Left cardiac atrium (tissue), 4 donors: Measurements from ENCODE around the gene TMX4. TPM values are rescaled to one million over a fixed set of nuclear protein-coding genes. Genes with fewer than 3 reads are reported as not detected.
A peak's percentile ranks its signal among the peaks of the same experiment; 100 is the strongest.

Source experiments
- ATAC-seq, 2 donors: fragments of 200-7000 bp; cut with Tn5 transposase; one replicate each; pipeline ENCODE4 v1.9.1; 2020; ENCODE audit warnings: mild to moderate bottlenecking in 2 of 2, moderate library complexity in 2 of 2
- DNase-seq: peaks from one replicate; pipeline ENCODE4 v3.0.0-alpha.2; 2020
- intact Hi-C, 2 donors: fragments of 100-400 bp; cut with DNase I; formaldehyde crosslinking; loops; one replicate each; pipeline versions ENCODE4 v1.14.1 to v1.15.1; 2022 to 2023
- total RNA-seq, 2 donors: library from RNA; stranded (reverse); fragmentation: NEBNext Ultra II Directional; extraction: Animal tissue kit (Norgen Biotek cat#: 25700); gene quantifications; one replicate each; pipeline ENCODE4 v1.2.1, GENCODE V29; 2021
- donor health status: DM: no; HTN: yes; CAD: no.
- donor health status: DM: no; HTN: yes; CAD: no; lungs with severe emphysema.
- donor health status: DM: yes; HTN: yes; CAD: no.
- donor health status: Dilated cardiomyopathy.

The TMX4 gene
- total RNA-seq, 2 donors from 2014 or later: 126 to 170 TPM

- intact Hi-C loops: no loop called here
- ATAC-seq (peak in 1 of 2 donors; percentile 5), DNase-seq (peak; percentile 29)
Measured at GRCh38 chr20:8021541-8022269, 2.1 kb upstream of the TMX4 start.

- no peak for DNase-seq
- no peak for ATAC-seq
- intact Hi-C loops: no loop called here
Measured at GRCh38 chr20:8020314-8021079, 936 bp upstream of the TMX4 start.

- no peak for ATAC-seq
- DNase-seq: no peak
- intact Hi-C loops: no loop called here
Measured at GRCh38 chr20:8019998-8020247, 362 bp upstream of the TMX4 start.

DNA sequence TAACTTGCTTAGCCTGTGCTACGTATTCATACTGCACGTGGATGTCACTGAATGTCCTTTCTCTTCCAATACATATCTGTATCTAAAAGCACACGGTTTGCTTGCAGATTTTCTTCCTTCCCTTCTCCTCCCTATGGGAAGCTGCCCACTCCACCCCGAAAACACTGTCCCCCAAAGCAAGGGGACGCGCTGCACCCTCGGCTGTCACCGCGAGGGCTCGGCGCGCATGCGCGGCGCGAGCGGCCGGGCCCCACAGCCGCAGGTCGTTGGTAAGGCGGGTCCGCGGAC is 659 bp downstream of the TMX4 start:
- intact Hi-C loops: no loop called here
- ATAC-seq (peak; percentile 84 to 86), DNase-seq (peak; percentile 75)

DNA sequence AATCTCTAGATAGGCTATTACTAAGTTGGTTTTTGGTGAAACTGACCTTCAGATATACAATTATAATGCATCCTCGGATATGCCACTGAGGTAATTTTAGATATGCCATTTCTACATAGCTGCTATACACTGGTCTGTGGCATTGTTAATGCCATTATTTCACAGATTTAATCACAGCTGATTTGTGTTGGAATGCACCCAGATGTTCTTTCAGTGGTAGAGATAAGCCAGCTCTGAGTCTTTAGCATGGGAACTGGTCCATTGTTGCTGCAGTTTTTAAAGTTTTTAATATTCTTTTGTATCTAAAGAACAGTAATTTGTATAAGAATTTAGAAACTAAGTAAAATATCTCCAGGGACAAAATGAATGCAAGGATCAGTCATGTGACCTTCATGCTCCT is 6.8 kb downstream of the TMX4 start:
- intact Hi-C loops: no loop called here
- ATAC-seq: no peak
- DNase-seq: no peak

DNA sequence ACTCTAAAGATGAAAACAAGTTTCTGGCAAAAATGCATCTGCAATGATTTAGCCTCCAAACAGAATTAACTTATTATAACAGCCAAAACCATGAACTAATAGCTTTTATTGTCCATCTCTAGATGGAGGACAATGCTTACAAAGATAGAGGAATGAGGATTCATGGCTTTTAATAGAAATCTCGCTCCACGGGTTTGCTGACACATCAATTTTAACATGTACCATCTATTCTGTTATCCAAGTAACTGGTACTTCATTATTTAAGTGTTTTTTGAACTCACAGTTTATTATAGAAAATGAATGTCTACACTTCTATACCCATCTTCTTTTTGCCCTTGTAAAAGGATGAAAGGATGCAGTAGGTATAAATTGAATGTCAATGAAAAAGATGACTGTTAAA is 10.8 kb downstream of the TMX4 start:
- intact Hi-C loops: no loop called here
- DNase-seq (no peak), ATAC-seq (no peak)

GRCh38 chr20:8007490-8007889 is 12.1 kb downstream of the TMX4 start:
- no peak for ATAC-seq
- no peak for DNase-seq
- intact Hi-C loops: no loop called here

- DNase-seq (no peak), ATAC-seq (peak; percentile 34 to 42)
- intact Hi-C loops: no loop called here
Measured at GRCh38 chr20:8005575-8006366, 13.8 kb downstream of the TMX4 start.

- ATAC-seq (peak; percentile 69 to 76), DNase-seq (no peak)
- intact Hi-C loops: no loop called here
Measured at GRCh38 chr20:8005033-8005432, 14.5 kb downstream of the TMX4 start.

DNA sequence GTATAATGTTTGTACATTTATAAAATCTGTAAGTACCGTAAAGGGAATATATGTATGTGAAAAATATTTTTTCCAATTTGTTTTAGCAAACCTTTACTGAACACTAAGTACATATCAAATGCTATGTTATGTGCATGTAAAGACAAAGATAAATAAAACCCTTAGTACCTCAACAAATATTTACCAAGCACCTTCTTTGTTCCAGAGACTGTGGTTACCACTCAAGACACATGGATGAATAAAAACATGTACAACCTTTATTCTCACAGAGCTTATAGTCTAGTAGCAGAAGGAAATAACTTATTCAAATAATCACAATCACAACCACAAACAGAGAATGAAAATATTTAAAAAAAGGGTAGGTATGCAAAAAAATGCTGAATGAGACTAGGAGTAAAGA is 17.5 kb downstream of the TMX4 start:
- ATAC-seq (no peak), DNase-seq (no peak)
- intact Hi-C loops: no loop called here

DNA sequence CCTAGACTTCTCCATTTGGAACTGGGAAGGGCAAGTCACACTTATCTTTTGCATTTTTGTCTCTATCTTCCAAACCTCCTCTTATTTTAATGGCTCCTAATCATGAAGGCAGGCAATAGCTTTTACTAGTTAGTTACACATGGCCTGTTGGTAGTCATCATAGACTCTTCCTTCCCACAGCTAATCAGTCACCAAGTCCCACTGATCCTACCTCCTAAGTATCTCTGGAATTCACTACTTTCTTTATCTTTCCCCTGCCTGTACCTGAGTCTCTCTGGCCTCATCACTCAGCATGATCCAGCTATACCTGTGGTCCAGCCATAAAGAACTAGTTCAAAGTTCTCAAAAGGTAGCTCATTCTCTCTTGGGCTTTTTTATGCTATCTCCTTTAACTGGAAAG is 18.8 kb downstream of the TMX4 start:
- DNase-seq (no peak), ATAC-seq (no peak)
- intact Hi-C loops: no loop called here

GRCh38 chr20:7996898-7997297 is 22.7 kb downstream of the TMX4 start:
- intact Hi-C loops: no loop called here
- ATAC-seq (no peak), DNase-seq (no peak)

- intact Hi-C loops: no loop called here
- DNase-seq (no peak), ATAC-seq (no peak)
Measured at GRCh38 chr20:7994809-7995208, 24.8 kb downstream of the TMX4 start.

GRCh38 chr20:7993703-7994102 is 25.9 kb downstream of the TMX4 start:
- no peak for DNase-seq
- no peak for ATAC-seq
- intact Hi-C loops: no loop called here

DNA sequence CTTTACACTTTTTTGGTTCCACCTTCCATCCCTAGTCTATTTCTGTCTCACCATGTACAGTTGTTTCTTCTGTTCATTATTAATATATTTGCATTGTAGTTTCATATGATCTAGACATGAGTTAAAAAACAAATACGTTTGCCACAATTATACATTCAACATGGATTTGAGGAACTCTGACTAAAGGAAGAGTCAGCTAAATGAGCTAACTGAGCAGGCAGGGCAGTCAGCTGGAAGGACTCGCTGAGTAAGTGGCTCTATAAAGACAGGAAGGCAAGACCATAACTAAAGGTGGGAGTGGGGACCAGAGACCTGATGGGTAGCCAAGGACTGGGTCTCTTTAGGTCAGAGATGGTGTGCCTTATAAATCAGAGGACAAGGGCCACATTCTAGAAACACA is 26.3 kb downstream of the TMX4 start:
- ATAC-seq (no peak), DNase-seq (no peak)
- intact Hi-C loops: no loop called here

GRCh38 chr20:7990385-7990784 is 29.2 kb downstream of the TMX4 start:
- intact Hi-C loops: no loop called here
- DNase-seq (no peak), ATAC-seq (no peak)

DNA sequence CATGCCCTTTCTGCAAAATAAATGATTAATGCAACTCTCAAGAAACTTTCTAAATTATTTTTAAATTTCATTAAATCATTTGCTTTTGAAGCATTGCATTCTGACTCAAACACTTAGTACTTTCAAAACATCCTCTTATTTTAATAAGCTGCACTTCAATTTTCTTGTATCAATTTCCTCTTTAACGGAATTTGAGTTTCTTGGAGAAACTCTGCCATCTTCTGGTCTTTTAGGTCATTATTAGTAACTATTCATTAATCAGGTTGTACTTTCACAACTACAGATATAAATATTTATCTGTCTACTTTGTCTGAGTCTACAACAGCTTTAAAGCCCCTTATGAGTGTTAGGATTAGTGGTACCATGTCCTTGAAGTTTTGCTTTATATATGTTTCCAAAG is 30.2 kb downstream of the TMX4 start:
- intact Hi-C loops: no loop called here
- DNase-seq (no peak), ATAC-seq (no peak)

GRCh38 chr20:7985916-7986315 is 33.6 kb downstream of the TMX4 start:
- no peak for DNase-seq
- ATAC-seq: peak in 1 of 2 donors; percentile 42
- intact Hi-C loops: no loop called here

- ATAC-seq (no peak), DNase-seq (no peak)
- intact Hi-C loops: no loop called here
Measured at GRCh38 chr20:7984192-7984591, 35.4 kb downstream of the TMX4 start.

DNA sequence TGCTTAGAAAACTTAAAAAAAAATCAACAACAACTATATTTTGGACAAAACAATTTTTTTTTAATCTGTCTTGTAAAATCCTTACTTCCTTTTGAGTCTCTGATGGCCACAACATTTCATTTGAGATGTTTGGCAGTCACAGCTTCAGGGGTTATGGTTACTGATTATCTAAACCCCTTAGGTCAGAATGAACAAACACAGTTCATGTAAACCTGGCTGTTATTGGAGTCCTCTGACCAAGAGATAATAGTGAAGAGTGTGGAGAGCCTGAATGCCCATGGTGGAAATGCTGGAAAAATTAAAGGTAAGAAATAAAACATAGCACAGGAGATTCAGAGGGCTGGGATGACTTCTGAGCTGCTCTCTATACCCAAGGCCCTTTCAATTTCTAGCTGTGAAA is 38.2 kb downstream of the TMX4 start:
- no peak for ATAC-seq
- DNase-seq: no peak
- intact Hi-C loops: no loop called here
